ENCODE results near the gene DDX3X.
"Not testable (repeated sequence)": the region's sequence is repeated elsewhere in the genome, so short reads cannot be mapped to it uniquely, and the experiment has no call there.

Gene DDX3X

DNA sequence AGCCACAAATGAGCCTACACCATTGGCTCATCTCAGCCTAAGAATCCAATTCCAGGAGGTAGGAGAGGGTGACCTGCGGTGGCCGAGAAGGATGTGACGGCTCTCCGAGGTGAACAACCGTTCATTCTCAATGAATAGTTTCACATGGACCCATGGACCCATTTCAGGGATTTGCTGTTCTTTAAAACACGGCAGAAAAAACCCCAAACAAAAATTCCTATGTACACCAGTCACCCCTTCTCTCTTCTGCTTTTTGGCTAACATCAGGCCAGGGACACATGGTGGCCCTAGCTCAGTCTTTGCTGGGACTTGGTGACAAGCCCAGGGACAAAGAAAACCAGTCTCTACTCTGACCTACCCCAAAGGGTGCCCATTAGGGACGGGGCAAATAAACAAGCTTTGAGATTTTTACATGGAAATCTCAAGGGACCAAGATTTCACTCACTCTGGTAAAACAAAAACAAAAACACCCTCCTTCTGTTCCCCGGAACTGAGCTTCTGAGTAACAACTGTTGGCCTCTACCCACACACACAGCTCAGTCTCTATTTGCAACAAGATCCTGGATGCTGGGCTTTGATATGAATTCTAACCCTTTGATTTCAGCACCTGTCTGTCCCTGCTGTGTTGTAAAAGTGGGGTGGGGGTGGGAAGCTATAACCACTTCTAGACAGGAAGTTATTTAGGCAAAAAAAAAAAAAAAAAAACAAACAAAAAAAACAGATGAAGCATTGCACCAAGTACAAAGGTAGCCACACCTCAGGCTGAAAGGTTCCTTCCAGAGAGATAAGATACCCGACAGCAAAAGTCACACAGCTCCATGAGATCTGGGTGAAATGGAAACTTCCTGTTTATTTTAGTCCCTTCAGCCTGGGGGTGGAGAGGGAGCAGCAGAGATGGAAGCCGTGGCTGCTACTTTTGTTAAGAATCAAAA lies 49.0 kb downstream of the DDX3X start:
- no peaks in the 10 kb centered on the region for H3K36me3 ChIP-seq (ENCODE audit: control insufficient read depth, insufficient read depth, low read length)
- H3K9ac ChIP-seq (ENCODE audit: low read length), result peak overlapping the region; percentile 43
- H3K9me3 ChIP-seq (ENCODE audit: control insufficient read depth, low read length), result no peaks in the 10 kb centered on the region
- no peaks in the 10 kb centered on the region for H3K27me3 ChIP-seq (ENCODE audit: control insufficient read depth, insufficient read depth, low read length)
- H3K4me3 ChIP-seq (ENCODE audit: low read length), result no peak overlapping the region
- H3K4me1 ChIP-seq (ENCODE audit: control insufficient read depth, insufficient read depth, low read length), result peaks cover 29% of the 10 kb centered on the region

DNA sequence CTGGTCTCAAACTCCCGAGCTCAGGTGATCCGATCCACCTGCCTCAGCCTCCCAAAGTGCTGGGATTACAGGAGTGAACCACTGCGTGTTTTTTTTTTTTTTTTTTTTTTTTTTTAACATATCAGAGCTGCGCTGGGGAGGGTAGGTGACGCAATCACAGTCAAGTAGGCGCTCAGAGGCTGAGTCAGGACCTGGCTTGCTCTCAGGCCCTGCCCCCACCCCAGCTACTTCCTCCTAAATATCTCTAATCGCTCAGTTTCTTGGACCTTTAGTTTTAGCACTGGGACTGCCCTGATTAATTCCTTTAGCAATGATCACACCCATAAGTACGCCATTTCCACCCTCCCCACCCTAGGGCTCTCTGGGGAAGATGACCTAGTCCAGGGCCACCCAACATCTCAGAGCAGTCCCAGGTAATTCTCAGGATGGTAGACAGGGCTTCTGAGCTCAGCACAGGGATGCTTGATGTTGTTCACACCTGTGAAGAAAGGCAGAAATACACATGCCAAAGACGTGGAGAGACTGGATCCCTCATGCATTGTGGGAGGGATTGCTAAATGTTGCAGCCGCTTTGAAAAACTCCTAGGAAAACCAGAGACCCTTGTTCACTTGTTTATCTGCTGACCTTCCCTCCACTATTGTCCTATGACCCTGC lies 50.2 kb downstream of the DDX3X start:
- Histone ChIP-seq H3K4me3 (ENCODE audit: low read length) (no peak overlapping the region), H3K36me3 (ENCODE audit: control insufficient read depth, insufficient read depth, low read length) (no peaks in the 10 kb centered on the region), H3K9ac (ENCODE audit: low read length) (peak overlapping the region; percentile 43), H3K27me3 (ENCODE audit: control insufficient read depth, insufficient read depth, low read length) (no peaks in the 10 kb centered on the region), H3K9me3 (ENCODE audit: control insufficient read depth, low read length) (no peaks in the 10 kb centered on the region), H3K4me1 (ENCODE audit: control insufficient read depth, insufficient read depth, low read length) (peaks cover 29% of the 10 kb centered on the region)

DNA sequence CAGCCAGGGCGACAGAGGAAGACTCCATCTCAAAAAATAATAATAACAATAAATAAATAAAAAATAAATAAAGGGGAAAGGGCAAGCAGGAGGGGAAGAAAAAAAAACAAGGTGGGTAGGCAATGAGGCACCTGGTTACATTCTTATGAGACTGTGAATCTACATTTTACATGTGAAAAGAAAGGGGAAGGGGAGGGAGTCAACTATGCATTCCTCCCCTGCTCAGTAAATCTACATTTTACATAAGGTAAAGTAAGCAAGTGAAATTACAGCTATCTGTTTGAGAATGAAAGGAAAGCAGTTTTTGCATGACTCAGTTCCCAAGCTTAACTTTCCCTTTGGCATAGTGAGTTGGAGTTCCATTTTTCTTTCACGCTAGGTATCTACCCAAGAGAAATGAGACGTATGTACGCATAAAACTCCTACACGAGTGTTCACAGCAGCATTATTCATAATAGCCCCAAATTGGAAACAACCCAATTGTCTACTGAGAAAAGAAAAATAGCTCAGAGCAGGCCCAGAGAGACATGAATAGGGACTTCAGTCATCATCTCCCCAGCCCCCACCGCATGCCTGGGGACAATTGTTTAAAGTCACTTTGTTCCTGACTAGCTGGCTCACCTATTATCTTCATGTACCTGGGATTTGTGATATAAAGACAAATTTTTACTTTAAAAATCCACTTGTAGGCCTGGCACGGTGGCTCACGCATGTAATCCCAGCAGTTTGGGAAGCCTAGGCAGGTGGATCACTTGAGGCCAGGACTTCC lies 52.4 kb downstream of the DDX3X start:
- no peak overlapping the region for H3K4me3 ChIP-seq (ENCODE audit: low read length)
- no peaks in the 10 kb centered on the region for H3K36me3 ChIP-seq (ENCODE audit: control insufficient read depth, insufficient read depth, low read length)
- H3K27me3 ChIP-seq (ENCODE audit: control insufficient read depth, insufficient read depth, low read length), result no peaks in the 10 kb centered on the region
- peaks cover 40% of the 10 kb centered on the region for H3K4me1 ChIP-seq (ENCODE audit: control insufficient read depth, insufficient read depth, low read length)
- no peaks in the 10 kb centered on the region for H3K9me3 ChIP-seq (ENCODE audit: control insufficient read depth, low read length)
- H3K9ac ChIP-seq (ENCODE audit: low read length), result no peak overlapping the region

DNA sequence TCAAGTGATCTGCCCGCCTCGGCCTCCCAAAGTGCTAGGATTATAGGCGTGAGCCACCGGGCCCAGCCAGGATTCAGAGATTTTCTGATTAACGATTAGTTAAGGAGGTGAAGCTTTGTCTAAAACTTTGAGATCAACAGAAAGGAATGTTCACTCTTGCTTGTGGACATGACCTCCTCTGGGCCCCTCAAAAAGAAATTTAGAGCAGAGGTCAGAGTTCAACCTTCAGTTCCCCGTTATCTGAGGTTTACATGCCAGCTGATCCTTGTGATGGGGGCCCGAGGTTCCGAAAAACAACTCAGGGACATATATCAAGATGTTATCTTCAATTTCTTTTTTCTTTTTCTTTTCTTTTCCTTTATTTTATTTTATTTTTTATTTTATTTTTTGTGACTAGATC lies 54.6 kb downstream of the DDX3X start:
- H3K9me3 ChIP-seq (ENCODE audit: control insufficient read depth, low read length), result no peaks in the 10 kb centered on the region
- no peaks in the 10 kb centered on the region for H3K27me3 ChIP-seq (ENCODE audit: control insufficient read depth, insufficient read depth, low read length)
- no peak overlapping the region for H3K4me3 ChIP-seq (ENCODE audit: low read length)
- no peaks in the 10 kb centered on the region for H3K36me3 ChIP-seq (ENCODE audit: control insufficient read depth, insufficient read depth, low read length)
- no peak overlapping the region for H3K9ac ChIP-seq (ENCODE audit: low read length)
- peaks cover 30% of the 10 kb centered on the region for H3K4me1 ChIP-seq (ENCODE audit: control insufficient read depth, insufficient read depth, low read length)

DNA sequence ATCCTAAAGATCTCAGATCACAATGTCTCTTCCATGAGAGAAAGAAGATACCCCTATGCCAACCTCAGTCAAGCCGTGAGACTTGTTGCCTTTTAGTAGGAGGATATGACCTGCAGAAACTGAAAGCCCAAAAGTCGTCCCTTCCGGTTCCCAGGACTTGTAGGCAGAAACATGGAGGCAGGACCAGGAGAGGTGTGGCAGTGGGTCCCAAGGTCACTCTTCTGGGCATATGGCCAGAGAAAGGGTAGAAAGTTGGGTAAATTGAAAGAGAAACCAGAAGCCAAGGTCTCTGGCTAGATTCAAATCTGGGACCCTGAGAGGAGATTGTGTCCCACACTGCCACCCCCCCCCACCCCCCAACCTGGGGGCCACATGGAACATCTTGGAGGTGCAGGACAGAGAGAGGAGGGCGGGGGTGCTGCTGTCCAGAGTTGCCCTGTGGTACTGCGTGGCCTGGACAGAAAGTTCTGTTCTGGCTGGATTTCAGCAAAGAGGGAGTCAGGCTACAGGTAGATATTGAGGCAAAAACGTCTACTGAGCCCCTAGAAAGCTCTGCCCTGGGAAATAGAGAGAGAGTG lies 55.4 kb downstream of the DDX3X start:
- Histone ChIP-seq H3K9me3 (ENCODE audit: control insufficient read depth, low read length) (no peaks in the 10 kb centered on the region), H3K36me3 (ENCODE audit: control insufficient read depth, insufficient read depth, low read length) (no peaks in the 10 kb centered on the region), H3K4me3 (ENCODE audit: low read length) (no peak overlapping the region), H3K9ac (ENCODE audit: low read length) (no peak overlapping the region), H3K4me1 (ENCODE audit: control insufficient read depth, insufficient read depth, low read length) (peaks cover 22% of the 10 kb centered on the region), H3K27me3 (ENCODE audit: control insufficient read depth, insufficient read depth, low read length) (no peaks in the 10 kb centered on the region)

DNA sequence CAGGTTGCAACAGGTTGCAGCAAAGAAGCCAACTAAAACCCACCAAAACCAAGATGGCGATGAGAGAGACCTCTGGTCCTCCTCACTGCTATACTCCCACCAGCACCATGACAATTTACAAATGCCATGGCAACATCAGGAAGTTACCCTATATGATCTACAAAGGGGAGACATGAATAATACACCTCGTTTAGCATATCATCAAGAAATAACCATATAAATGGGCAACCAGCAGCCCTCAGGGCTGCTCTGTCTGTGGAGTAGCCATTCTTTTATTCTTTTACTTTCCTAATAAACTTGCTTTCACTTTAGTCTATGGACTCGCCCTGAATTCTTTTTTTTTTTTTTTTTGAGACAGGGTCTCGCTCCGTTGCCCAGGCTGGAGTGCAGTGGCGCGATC lies 56.6 kb downstream of the DDX3X start:
- peaks cover 18% of the 10 kb centered on the region for H3K4me1 ChIP-seq (ENCODE audit: control insufficient read depth, insufficient read depth, low read length)
- H3K9ac ChIP-seq (ENCODE audit: low read length); H3K9me3 ChIP-seq (ENCODE audit: control insufficient read depth, low read length); H3K36me3 ChIP-seq (ENCODE audit: control insufficient read depth, insufficient read depth, low read length); H3K27me3 ChIP-seq (ENCODE audit: control insufficient read depth, insufficient read depth, low read length); H3K4me3 ChIP-seq (ENCODE audit: low read length): not testable (repeated sequence)

DNA sequence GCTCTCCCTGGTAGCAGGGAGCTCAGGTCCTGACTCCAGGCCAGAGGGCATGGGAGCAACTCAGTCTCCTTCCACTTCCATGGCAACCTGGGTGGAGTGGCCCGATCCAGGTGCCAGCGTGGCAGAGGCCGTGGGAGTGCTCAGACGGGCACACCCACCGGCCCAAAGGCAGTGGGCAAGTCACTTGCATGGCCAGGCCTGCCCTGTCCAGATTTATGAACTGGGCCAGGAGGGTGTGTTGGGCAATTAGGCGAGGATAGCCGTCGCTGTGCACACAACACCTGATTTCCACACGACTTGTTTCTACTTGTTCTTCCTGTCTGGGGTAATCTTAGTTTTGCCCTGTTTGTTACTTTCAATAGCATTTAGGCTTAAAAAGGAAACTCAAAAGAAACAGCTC lies 57.6 kb downstream of the DDX3X start:
- Histone ChIP-seq H3K4me1 (ENCODE audit: control insufficient read depth, insufficient read depth, low read length) (peaks cover 15% of the 10 kb centered on the region), H3K36me3 (ENCODE audit: control insufficient read depth, insufficient read depth, low read length) (no peaks in the 10 kb centered on the region), H3K9me3 (ENCODE audit: control insufficient read depth, low read length) (no peaks in the 10 kb centered on the region), H3K4me3 (ENCODE audit: low read length) (no peak overlapping the region), H3K9ac (ENCODE audit: low read length) (peak overlapping the region; percentile 24), H3K27me3 (ENCODE audit: control insufficient read depth, insufficient read depth, low read length) (no peaks in the 10 kb centered on the region)

DNA sequence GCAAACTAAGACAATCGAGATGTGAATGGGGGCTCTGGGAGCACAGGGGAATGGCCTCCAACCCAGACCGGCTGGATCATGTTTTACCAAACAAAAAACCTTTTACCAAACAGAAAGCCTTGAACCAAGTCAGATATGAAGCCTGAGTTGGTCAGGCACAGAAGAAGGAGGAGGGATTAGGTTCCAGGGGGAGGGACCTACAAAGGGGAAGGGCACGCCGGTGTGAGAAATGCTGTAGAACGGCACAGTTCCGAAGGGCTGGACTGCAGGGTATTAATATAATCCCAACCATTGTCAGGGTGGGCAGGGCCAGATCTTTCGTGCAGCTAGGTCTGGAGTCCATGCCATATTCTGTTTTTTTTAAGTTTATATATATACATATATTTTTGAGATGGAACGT lies 60.3 kb downstream of the DDX3X start:
- H3K4me1 ChIP-seq (ENCODE audit: control insufficient read depth, insufficient read depth, low read length), result peaks cover 12% of the 10 kb centered on the region
- no peaks in the 10 kb centered on the region for H3K27me3 ChIP-seq (ENCODE audit: control insufficient read depth, insufficient read depth, low read length)
- no peaks in the 10 kb centered on the region for H3K9me3 ChIP-seq (ENCODE audit: control insufficient read depth, low read length)

DNA sequence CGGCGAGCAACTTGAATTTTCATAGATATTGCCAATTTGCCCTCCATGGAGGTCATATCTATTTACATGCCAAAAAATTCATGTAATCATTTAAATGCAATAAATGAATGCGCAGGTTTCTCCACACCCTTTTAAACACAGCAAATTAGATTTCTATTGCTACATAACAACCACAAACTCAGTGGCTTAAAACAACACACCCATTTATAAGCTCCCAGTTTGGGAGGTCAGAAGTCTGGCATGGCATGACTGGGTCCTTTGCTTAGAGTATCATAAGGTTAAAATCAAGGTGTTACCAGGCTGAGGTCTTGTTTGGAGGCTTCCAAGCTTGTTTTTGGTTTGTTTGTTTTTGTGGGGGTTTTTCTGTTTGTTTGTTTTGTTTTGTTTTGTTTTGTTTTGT lies 63.3 kb downstream of the DDX3X start:
- H3K36me3 ChIP-seq (ENCODE audit: control insufficient read depth, insufficient read depth, low read length), result no peaks in the 10 kb centered on the region
- H3K9ac ChIP-seq (ENCODE audit: low read length), result no peak overlapping the region
- no peaks in the 10 kb centered on the region for H3K9me3 ChIP-seq (ENCODE audit: control insufficient read depth, low read length)
- H3K27me3 ChIP-seq (ENCODE audit: control insufficient read depth, insufficient read depth, low read length), result no peaks in the 10 kb centered on the region
- H3K4me3 ChIP-seq (ENCODE audit: low read length), result no peak overlapping the region
- H3K4me1 ChIP-seq (ENCODE audit: control insufficient read depth, insufficient read depth, low read length), result no peaks in the 10 kb centered on the region

More for the DNA sequence above, 60.3 kb downstream of the DDX3X start:
- H3K9ac ChIP-seq (ENCODE audit: low read length), result no peak overlapping the region
- H3K36me3 ChIP-seq (ENCODE audit: control insufficient read depth, insufficient read depth, low read length), result no peaks in the 10 kb centered on the region
- no peak overlapping the region for H3K4me3 ChIP-seq (ENCODE audit: low read length)

DNA sequence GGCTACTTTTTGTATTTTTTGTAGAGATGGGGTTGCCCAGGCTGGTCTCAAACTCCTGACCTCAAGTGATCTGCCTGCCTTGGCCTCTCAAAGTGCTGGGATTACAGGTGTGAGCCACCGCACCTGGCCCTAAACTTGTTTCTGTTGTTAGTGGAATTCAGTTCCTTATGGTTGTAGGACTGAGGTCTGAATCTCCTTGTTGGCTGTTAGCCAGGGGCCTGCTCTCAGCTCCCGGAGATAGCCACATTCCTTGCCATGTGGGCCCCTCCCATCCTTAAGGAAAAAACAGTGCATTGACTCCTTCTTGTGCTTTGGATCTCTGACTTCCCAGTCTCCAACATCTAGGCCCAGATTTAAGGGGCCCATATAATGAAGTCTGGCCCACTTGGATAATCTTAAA lies 63.8 kb downstream of the DDX3X start:
- Histone ChIP-seq H3K27me3 (ENCODE audit: control insufficient read depth, insufficient read depth, low read length) (no peaks in the 10 kb centered on the region), H3K9me3 (ENCODE audit: control insufficient read depth, low read length) (no peaks in the 10 kb centered on the region), H3K4me1 (ENCODE audit: control insufficient read depth, insufficient read depth, low read length) (no peaks in the 10 kb centered on the region), H3K9ac (ENCODE audit: low read length) (no peak overlapping the region), H3K4me3 (ENCODE audit: low read length) (no peak overlapping the region), H3K36me3 (ENCODE audit: control insufficient read depth, insufficient read depth, low read length) (no peaks in the 10 kb centered on the region)

DNA sequence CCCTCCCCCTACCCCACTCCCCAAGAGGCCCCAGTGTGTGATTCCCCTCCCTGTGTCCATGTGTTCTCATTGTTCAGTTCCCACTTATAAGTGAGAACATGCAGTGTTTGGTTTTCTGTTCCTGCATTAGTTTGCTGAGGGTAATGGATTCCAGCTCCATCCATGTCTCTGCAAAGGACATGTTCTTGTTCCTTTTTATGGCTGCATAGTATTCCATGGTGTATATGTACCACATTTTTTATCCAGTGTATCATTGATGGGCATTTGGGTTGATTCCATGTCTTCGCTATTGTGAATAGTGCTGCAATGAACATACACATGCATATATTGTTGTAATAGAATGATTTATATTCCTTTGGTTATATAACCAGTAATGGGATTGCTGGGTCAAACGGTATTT lies 68.6 kb downstream of the DDX3X start:
- not testable (repeated sequence) for H3K4me3 ChIP-seq (ENCODE audit: low read length); H3K9ac ChIP-seq (ENCODE audit: low read length); H3K9me3 ChIP-seq (ENCODE audit: control insufficient read depth, low read length); H3K4me1 ChIP-seq (ENCODE audit: control insufficient read depth, insufficient read depth, low read length); H3K27me3 ChIP-seq (ENCODE audit: control insufficient read depth, insufficient read depth, low read length); H3K36me3 ChIP-seq (ENCODE audit: control insufficient read depth, insufficient read depth, low read length)

DNA sequence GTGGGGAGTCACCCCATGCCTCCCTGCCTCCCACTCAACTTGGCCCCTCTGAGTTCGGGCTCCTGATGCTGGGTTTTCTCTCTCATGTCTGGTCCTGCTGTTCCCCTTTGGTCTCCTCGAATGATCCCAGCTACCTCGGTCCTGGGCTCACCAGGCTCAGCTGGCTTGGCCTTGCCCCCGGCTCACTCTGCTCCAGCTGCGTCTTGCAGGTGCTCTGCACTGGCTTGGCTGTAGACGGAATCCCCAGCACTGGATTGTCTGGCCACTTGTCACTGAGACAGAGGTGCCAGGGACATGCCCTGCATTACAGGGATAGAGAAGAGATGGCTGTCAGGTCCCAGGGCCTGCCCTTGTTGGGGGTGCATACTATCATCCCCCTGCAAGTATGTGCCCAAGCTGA lies 71.6 kb downstream of the DDX3X start:
- no peaks in the 10 kb centered on the region for H3K4me1 ChIP-seq (ENCODE audit: control insufficient read depth, insufficient read depth, low read length)
- no peaks in the 10 kb centered on the region for H3K36me3 ChIP-seq (ENCODE audit: control insufficient read depth, insufficient read depth, low read length)
- H3K9me3 ChIP-seq (ENCODE audit: control insufficient read depth, low read length), result no peaks in the 10 kb centered on the region
- no peak overlapping the region for H3K9ac ChIP-seq (ENCODE audit: low read length)
- no peaks in the 10 kb centered on the region for H3K27me3 ChIP-seq (ENCODE audit: control insufficient read depth, insufficient read depth, low read length)
- no peak overlapping the region for H3K4me3 ChIP-seq (ENCODE audit: low read length)

All from mucosa of stomach (tissue), 1 donor.